H9 (cell line): ENCODE results near the gene AMN. TPM values are rescaled to one million over a fixed set of nuclear protein-coding genes. Genes with fewer than 3 reads are reported as not detected.

Source experiments
- DNase-seq: peaks from one replicate; pipeline ENCODE4 v3.0.0-alpha.2; 2017
- H2AFZ ChIP-seq: one replicate; pipeline ENCODE4 v1.6.1; 2013; ENCODE audit warnings: mild to moderate bottlenecking, low read length, control low read depth, moderate library complexity
- H2AK5ac ChIP-seq: 2 replicates; pipeline ENCODE4 v1.6.1; 2013; ENCODE audit warnings: low read length, control low read depth, mixed read lengths; ENCODE audit not compliant: insufficient read length
- H2BK120ac ChIP-seq: one replicate; pipeline ENCODE4 v1.6.1; 2013; ENCODE audit warnings: low read depth, mild to moderate bottlenecking, low read length, control low read depth, inconsistent platforms; ENCODE audit not compliant: poor library complexity, severe bottlenecking
- H2BK12ac ChIP-seq: 2 replicates; pipeline ENCODE4 v1.6.1; 2013; ENCODE audit warnings: low read length, control low read depth, mixed read lengths, low read depth; ENCODE audit not compliant: insufficient read length
- H2BK15ac ChIP-seq: 2 replicates; pipeline ENCODE4 v1.6.1; 2013; ENCODE audit warnings: low read depth, low read length, control low read depth
- H2BK20ac ChIP-seq: one replicate; pipeline ENCODE4 v1.6.1; 2013; ENCODE audit warnings: low read depth, mild to moderate bottlenecking, low read length, control low read depth, inconsistent platforms; ENCODE audit not compliant: poor library complexity, severe bottlenecking
- H2BK5ac ChIP-seq: 2 replicates; pipeline ENCODE4 v1.6.1; 2013; ENCODE audit warnings: low read length, control low read depth, mixed read lengths; ENCODE audit not compliant: insufficient read length
- H3K14ac ChIP-seq: 2 replicates; pipeline ENCODE4 v1.6.1; 2013; ENCODE audit warnings: low read length, control low read depth; ENCODE audit not compliant: insufficient read depth
- H3K18ac ChIP-seq: 2 replicates; pipeline ENCODE4 v1.6.1; 2013; ENCODE audit warnings: low read depth, mild to moderate bottlenecking, mixed read lengths, low read length, control low read depth; ENCODE audit not compliant: insufficient read length
- H3K23ac ChIP-seq: 2 replicates; pipeline ENCODE4 v1.6.1; 2013; ENCODE audit warnings: low read length, control low read depth, mixed read lengths, low read depth; ENCODE audit not compliant: insufficient read length
- H3K23me2 ChIP-seq: 2 replicates; pipeline ENCODE4 v1.6.1; 2013; ENCODE audit warnings: low read depth, mild to moderate bottlenecking, mixed read lengths, low read length, control low read depth; ENCODE audit not compliant: insufficient read length, poor library complexity, severe bottlenecking
- H3K27ac ChIP-seq: 2 replicates; pipeline ENCODE4 v1.5.1; 2013; ENCODE audit warnings: low read length, control low read depth, mixed read lengths, low read depth; ENCODE audit not compliant: insufficient read length
- H3K27me3 ChIP-seq: 2 replicates; pipeline ENCODE4 v1.6.1; 2013; ENCODE audit warnings: low read length, control low read depth, inconsistent platforms; ENCODE audit not compliant: insufficient read depth
- H3K4ac ChIP-seq: 2 replicates; pipeline ENCODE4 v1.6.1; 2013; ENCODE audit warnings: low read depth, mild to moderate bottlenecking, control low read depth, inconsistent platforms, low read length, moderate library complexity
- H3K4me1 ChIP-seq: 2 replicates; pipeline ENCODE4 v1.6.1; 2013; ENCODE audit warnings: low read length, control low read depth, inconsistent platforms; ENCODE audit not compliant: insufficient read depth
- H3K4me2 ChIP-seq: 2 replicates; pipeline ENCODE4 v1.6.1; 2013; ENCODE audit warnings: low read length, control low read depth, mixed read lengths; ENCODE audit not compliant: insufficient read length, insufficient read depth
- H3K56ac ChIP-seq: 2 replicates; pipeline ENCODE4 v1.6.1; 2013; ENCODE audit warnings: low read depth, mild to moderate bottlenecking, mixed read lengths, low read length, control low read depth; ENCODE audit not compliant: insufficient read length
- H3K79me1 ChIP-seq: 2 replicates; pipeline ENCODE4 v1.6.1; 2013; ENCODE audit warnings: low read depth, mild to moderate bottlenecking, moderate library complexity, low read length, control low read depth, inconsistent platforms; ENCODE audit not compliant: insufficient read depth, poor library complexity, severe bottlenecking
- H3K79me2 ChIP-seq: 2 replicates; pipeline ENCODE4 v1.6.1; 2013; ENCODE audit warnings: low read length, control low read depth, inconsistent platforms; ENCODE audit not compliant: insufficient read depth
- H3K9ac ChIP-seq: 2 replicates; pipeline ENCODE4 v1.6.1; 2013; ENCODE audit warnings: low read length, control low read depth, mixed read lengths; ENCODE audit not compliant: insufficient read length; ENCODE audit errors: extremely low read depth
- H3K9me3 ChIP-seq: one replicate; pipeline ENCODE4 v1.6.1; 2013; ENCODE audit warnings: low read depth, low read length, inconsistent platforms; ENCODE audit not compliant: control insufficient read depth
- H3T11ph ChIP-seq: one replicate; pipeline ENCODE4 v1.6.1; 2013; ENCODE audit warnings: mild to moderate bottlenecking, low read length, control low read depth, inconsistent platforms
- H4K20me1 ChIP-seq: one replicate; pipeline ENCODE4 v1.6.1; 2013; ENCODE audit not compliant: control insufficient read depth, insufficient read length, insufficient read depth
- H4K5ac ChIP-seq: 2 replicates; pipeline ENCODE4 v1.6.1; 2013; ENCODE audit warnings: low read depth, mild to moderate bottlenecking, mixed read lengths, low read length, control low read depth; ENCODE audit not compliant: insufficient read length
- H4K8ac ChIP-seq: replicated peaks from 2 replicates; pipeline ENCODE4 v1.6.1; 2013; ENCODE audit warnings: low read length, control low read depth, mixed read lengths, low read depth; ENCODE audit not compliant: insufficient read length
- H4K91ac ChIP-seq: 2 replicates; pipeline ENCODE4 v1.6.1; 2013; ENCODE audit warnings: low read depth, mild to moderate bottlenecking, moderate library complexity, mixed read lengths, low read length, control low read depth; ENCODE audit not compliant: insufficient read length
- H3K27ac Mint-ChIP-seq, 3 experiments: 2 replicates in 2 of 3; 3 replicates in 1 of 3; pipeline ENCODE4 v1.8.0; 2020 to 2021; ENCODE audit warnings: mixed read lengths in 3 of 3, mild to moderate bottlenecking in 1 of 3, moderate library complexity in 1 of 3
- H3K27me3 Mint-ChIP-seq: 2 replicates; pipeline ENCODE4 v1.8.0; 2021; ENCODE audit warnings: low read depth, mild to moderate bottlenecking, moderate library complexity, mixed read lengths
- H3K36me3 Mint-ChIP-seq, 3 experiments: 2 replicates in 2 of 3; 3 replicates in 1 of 3; pipeline ENCODE4 v1.8.0; 2020 to 2021; ENCODE audit warnings: low read depth in 3 of 3, mixed read lengths in 3 of 3; ENCODE audit not compliant: insufficient read depth in 1 of 3
- H3K4me1 Mint-ChIP-seq, 2 experiments: 2 replicates each; pipeline ENCODE4 v1.8.0; 2020; ENCODE audit warnings: mixed read lengths in 2 of 2
- H3K4me3 Mint-ChIP-seq, 2 experiments: 2 replicates in 1 of 2; 3 replicates in 1 of 2; pipeline ENCODE4 v1.8.0; 2020 to 2021; ENCODE audit warnings: mild to moderate bottlenecking in 2 of 2, mixed read lengths in 2 of 2, moderate library complexity in 1 of 2
- H3K9me3 Mint-ChIP-seq, 2 experiments: 2 replicates in 1 of 2; 3 replicates in 1 of 2; pipeline ENCODE4 v1.8.0; 2020; ENCODE audit warnings: mild to moderate bottlenecking in 2 of 2, mixed read lengths in 2 of 2, moderate library complexity in 1 of 2
- CTCF ChIP-seq: fragments of 200-600 bp; sonication (generic); conservative IDR thresholded peaks from 3 replicates; pipeline ENCODE4 v1.8.0; 2021; ENCODE audit warnings: antibody characterized with exemption, mild to moderate bottlenecking
- WGBS: extraction: QIAGEN DNeasy Blood & Tissue Kit; methylation state at CpG from one replicate; pipeline ENCODE4 v1.1.7; 2013; ENCODE audit warnings: missing lambda C conversion rate, low lambda C conversion rate, mixed read lengths; ENCODE audit not compliant: insufficient read length; ENCODE audit errors: extremely low coverage; 5-methylcytosine and 5-hydroxymethylcytosine counted together
- total RNA-seq: library from RNA; stranded (reverse); gene quantifications from 2 replicates; pipeline ENCODE4 v1.2.1, GENCODE V29; 2021

AMN gene
- total RNA-seq, 1 experiment from 2014 or later = 1.9 TPM

DNA sequence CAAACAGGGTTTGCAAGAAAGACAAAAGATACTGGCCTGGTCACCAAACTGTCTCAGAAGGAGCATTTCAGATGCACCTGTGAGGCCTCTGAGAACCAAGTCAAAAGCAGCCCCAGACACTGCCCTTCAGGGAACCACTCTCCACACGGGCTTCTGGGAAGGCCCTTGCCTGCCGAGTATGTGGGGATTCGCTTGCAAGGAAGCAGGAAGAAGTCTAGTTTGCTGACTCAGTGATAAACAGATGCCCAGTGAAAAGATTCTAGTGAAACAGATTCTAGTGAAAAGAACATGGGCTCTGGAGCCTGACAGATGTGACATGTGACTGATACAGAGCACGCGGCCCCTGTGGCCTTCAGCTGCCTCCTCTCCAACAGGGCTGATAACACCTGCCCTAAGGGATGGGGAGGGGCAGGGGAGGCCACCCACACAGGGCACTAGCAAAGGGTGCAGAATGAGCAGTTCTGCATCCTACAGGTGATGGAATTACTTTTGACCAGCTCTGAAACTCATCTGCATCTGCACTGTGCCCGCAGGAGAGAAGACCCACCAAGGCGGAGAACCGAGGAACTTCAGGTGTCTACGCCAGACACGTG lies 19.1 kb downstream of the AMN start:
- Histone ChIP-seq H3K79me2 (no peaks in the 10 kb centered on the region), H2BK12ac (no peak overlapping the region), H4K8ac (no peak overlapping the region), H2BK15ac (no peak overlapping the region), H2AK5ac (no peak overlapping the region), H3K23ac (no peak overlapping the region), H3K14ac (no peak overlapping the region), H3K9me3 (no peaks in the 10 kb centered on the region), H3K4me1 (no peaks in the 10 kb centered on the region), H3K4ac (no peak overlapping the region), H3K4me2 (no peak overlapping the region), H3T11ph (no peak overlapping the region), H3K79me1 (no peaks in the 10 kb centered on the region), H4K91ac (no peak overlapping the region), H2BK5ac (no peak overlapping the region), H3K23me2 (no peaks in the 10 kb centered on the region), H2AFZ (no peak overlapping the region), H2BK20ac (no peak overlapping the region), H3K27ac (no peak overlapping the region), H3K9ac (no peak overlapping the region), H4K20me1 (no peaks in the 10 kb centered on the region), H3K56ac (no peak overlapping the region), H4K5ac (no peak overlapping the region), H2BK120ac (no peak overlapping the region), H3K27me3 (no peaks in the 10 kb centered on the region), H3K18ac (no peak overlapping the region)
- no CpG with 5 or more reads among the region's 10 CpGs for WGBS
- no peak for DNase-seq
- Mint-ChIP-seq H3K27me3 (no peaks in the 10 kb centered on the region), H3K4me1 (no peaks in the 10 kb centered on the region), H3K9me3 (no peaks in the 10 kb centered on the region), H3K27ac (no peak overlapping the region), H3K36me3 (peaks cover 30 to 84% (median 71%) of the 10 kb centered on the region in 3 experiments; a peak in 6 of 7 replicates), H3K4me3 (no peak overlapping the region)
- no peak for TF ChIP-seq CTCF
